Psoas muscle (tissue), 8 donors: ENCODE measurements around the gene ATP5PB. TPM values are rescaled to one million over a fixed set of nuclear protein-coding genes. Genes with fewer than 3 reads are reported as not detected.

ENCODE experiments used
- ATAC-seq, 4 donors: fragments of 200-7000 bp; cut with Tn5 transposase; one replicate each; pipeline ENCODE4 v1.9.1; 2020; ENCODE audit warnings: moderate library complexity in 3 of 4, mild to moderate bottlenecking in 2 of 4
- DNase-seq, 2 donors: peaks; one replicate each; pipeline ENCODE4 v3.0.0-alpha.2; 2020
- H3K27ac ChIP-seq: fragments of 200-600 bp; one replicate; pipeline ENCODE4 v1.8.0; 2022
- H3K27me3 ChIP-seq, 3 donors: fragments of 200-600 bp in 1 of 3; one replicate each; pipeline versions ENCODE4 v1.6.1 to v1.8.0; 2013 to 2022; ENCODE audit warnings: low read length in 2 of 3, mild to moderate bottlenecking in 2 of 3, moderate library complexity in 1 of 3; ENCODE audit not compliant: insufficient read depth in 3 of 3
- H3K36me3 ChIP-seq, 2 donors: fragments of 200-600 bp in 1 of 2; one replicate each; pipeline versions ENCODE4 v1.6.1 to v1.8.0; 2013 to 2022; ENCODE audit warnings: low read depth in 1 of 2, mild to moderate bottlenecking in 1 of 2, moderate library complexity in 1 of 2; ENCODE audit not compliant: insufficient read depth in 1 of 2
- H3K4me1 ChIP-seq: fragments of 200-600 bp; one replicate; pipeline ENCODE4 v1.8.0; 2022
- H3K4me3 ChIP-seq: fragments of 200-600 bp; one replicate; pipeline ENCODE4 v1.8.0; 2022; ENCODE audit warnings: mild to moderate bottlenecking
- H3K9me3 ChIP-seq: fragments of 200-600 bp; one replicate; pipeline ENCODE4 v1.8.0; 2022
- WGBS, 3 donors: extraction: QIAGEN DNeasy Blood & Tissue Kit; methylation state at CpG; one replicate each; pipeline versions ENCODE4 v1.1.6 to v1.1.7; 2013; 5-methylcytosine and 5-hydroxymethylcytosine counted together
- intact Hi-C, 2 donors: fragments of 100-400 bp; cut with DNase I; formaldehyde crosslinking; loops; one replicate each; pipeline versions ENCODE4 v1.11.0 to v1.14.2; 2022
- polyA plus RNA-seq, 3 donors: library from polyadenylated mRNA; stranded (reverse); fragments of 200-250 nt; gene quantifications; one replicate each; pipeline ENCODE4 v1.2.3, GENCODE V29; 2013
- total RNA-seq, 4 donors: library from RNA; stranded (reverse); fragmentation: NEBNext Ultra II Directional in 2 of 4; extraction: Animal tissue kit (Norgen Biotek cat#: 25700) in 2 of 4; gene quantifications; one replicate each; pipeline versions ENCODE4 v1.2.1 to v1.2.4, GENCODE V29; 2021 to 2023
- TF ChIP-seq, protein P1 (sequence below): fragments of 200-600 bp; IDR thresholded peaks from one replicate; pipeline ENCODE4 v1.8.0; 2022; ENCODE audit warnings: antibody characterized with exemption
- donor health status: healthy with polysubstance abuse.
- donor health status: DM: no; HTN: no; CAD: no; lungs with moderate emphysema.
- donor health status: Bipolar disorder and iron deficiency.
- donor health status: healthy.
- donor health status: DM: yes; HTN: yes; CAD: no.
- donor health status: DM: no; HTN: no; CAD: no.
- donor health status: DM: no; HTN: no; CAD: no.
- donor health status: DM: yes; HTN: yes; CAD: no.

Gene ATP5PB
- total and polyA plus RNA-seq, 7 donors = 272 to 649 (median 428) TPM

DNA sequence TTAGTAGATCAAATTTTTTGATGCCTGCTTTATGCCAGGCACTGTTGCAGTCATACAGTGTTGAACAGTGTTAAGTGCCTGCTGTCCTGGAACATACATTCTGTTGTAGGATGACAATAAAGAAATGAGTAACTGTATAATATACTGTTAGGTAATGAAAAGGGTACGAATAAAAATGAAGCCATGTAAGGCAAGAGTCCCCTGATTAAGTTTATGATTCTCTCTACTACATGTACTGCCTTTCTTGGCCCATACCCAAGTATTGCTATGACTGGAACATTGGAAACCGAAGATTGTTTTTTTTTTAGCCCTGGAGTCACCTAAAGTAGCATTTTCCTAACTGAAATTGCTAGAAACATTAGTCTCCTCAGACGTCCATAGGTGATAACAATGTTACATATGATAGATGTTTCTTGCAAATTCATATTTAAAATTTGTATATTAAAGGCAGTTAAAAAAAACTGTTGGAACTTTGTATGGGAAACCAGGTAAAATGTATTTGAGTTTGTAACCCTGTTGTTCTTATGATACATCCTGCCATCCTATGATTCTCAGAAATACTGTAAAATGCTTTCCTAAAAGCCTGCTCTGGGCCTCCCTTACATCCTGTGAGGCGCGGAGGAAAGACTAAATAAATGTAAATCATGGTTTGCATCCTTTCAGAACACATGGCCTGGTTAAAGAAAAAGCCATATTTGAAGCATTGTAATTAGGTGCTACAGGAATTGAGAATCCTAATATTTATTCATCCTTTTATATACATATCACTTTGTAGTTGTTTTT lies 5.8 kb downstream of the ATP5PB start:
- Histone ChIP-seq H3K27ac (no peak overlapping the region), H3K4me1 (peaks cover 47% of the 10 kb centered on the region), H3K27me3 (no peaks in the 10 kb centered on the region)

DNA sequence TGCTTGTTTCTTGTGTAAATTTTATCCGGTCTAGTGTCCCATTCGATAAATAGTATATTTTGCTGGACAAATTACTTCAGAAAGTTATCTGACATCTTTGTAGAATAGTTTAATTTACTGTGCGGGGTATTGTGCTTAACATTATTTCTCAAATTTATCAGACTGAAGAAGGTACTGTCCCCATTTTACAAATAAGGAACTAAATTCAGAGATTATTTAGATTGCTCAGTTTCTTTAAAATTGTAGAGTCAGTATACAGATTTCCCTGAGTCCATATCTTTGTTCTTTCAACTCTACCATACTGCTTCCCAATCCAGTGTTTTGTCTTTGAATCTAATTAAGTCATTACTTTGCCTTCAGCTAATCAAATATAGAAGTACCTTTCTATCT lies 6.4 kb downstream of the ATP5PB start:
- intact Hi-C loops = no loop called here
- peaks cover 11 to 75% of the 10 kb centered on the region in 2 donors for H3K36me3 ChIP-seq
- H3K4me3 ChIP-seq = no peak overlapping the region
- no peak overlapping the region for H3K27ac ChIP-seq
- H3K27me3 ChIP-seq = no peaks in the 10 kb centered on the region
- peaks cover 41% of the 10 kb centered on the region for H3K4me1 ChIP-seq
- WGBS, 3 donors = 93 to 94% (median 94%) methylated on average over 3 of the region's 3 CpGs
- no peaks in the 10 kb centered on the region for H3K9me3 ChIP-seq
- DNase-seq (no peak), ATAC-seq (no peak)
- TF ChIP-seq, protein P1, sequence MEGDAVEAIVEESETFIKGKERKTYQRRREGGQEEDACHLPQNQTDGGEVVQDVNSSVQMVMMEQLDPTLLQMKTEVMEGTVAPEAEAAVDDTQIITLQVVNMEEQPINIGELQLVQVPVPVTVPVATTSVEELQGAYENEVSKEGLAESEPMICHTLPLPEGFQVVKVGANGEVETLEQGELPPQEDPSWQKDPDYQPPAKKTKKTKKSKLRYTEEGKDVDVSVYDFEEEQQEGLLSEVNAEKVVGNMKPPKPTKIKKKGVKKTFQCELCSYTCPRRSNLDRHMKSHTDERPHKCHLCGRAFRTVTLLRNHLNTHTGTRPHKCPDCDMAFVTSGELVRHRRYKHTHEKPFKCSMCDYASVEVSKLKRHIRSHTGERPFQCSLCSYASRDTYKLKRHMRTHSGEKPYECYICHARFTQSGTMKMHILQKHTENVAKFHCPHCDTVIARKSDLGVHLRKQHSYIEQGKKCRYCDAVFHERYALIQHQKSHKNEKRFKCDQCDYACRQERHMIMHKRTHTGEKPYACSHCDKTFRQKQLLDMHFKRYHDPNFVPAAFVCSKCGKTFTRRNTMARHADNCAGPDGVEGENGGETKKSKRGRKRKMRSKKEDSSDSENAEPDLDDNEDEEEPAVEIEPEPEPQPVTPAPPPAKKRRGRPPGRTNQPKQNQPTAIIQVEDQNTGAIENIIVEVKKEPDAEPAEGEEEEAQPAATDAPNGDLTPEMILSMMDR = no peak

More for the DNA sequence above, 5.8 kb downstream of the ATP5PB start:
- TF ChIP-seq, protein P1 = no peak
- DNase-seq (no peak), ATAC-seq (peak in 1 of 4 donors; percentile 40)
- Histone ChIP-seq H3K9me3 (no peaks in the 10 kb centered on the region), H3K36me3 (peaks cover 11 to 73% of the 10 kb centered on the region in 2 donors), H3K4me3 (peak overlapping the region; percentile 0)
- WGBS, 3 donors = 55 to 69% (median 62%) methylated on average over 5 of the region's 5 CpGs
- intact Hi-C loops = no loop called here

DNA sequence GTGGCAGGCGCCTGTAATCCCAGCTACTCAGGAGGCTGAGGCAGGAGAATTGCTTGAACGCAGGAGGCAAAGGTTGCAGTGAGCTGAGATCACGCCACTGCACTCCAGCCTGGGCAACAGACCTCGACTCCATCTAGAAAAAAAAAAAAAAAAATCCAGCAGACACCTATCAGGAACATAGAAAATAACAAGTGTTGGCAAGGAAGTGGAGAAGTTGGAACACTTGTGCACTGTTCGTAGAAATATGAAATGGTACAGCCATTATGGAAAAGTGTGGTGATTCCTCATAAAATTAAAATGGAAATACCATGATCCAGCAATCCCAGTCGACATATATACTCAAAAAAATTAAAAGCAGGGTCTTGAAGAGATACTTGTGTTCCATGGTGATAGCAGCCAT lies 12.5 kb downstream of the ATP5PB start:
- no peak for DNase-seq
- Histone ChIP-seq H3K27me3 (no peaks in the 10 kb centered on the region), H3K9me3 (no peaks in the 10 kb centered on the region), H3K4me1 (no peaks in the 10 kb centered on the region), H3K27ac (no peak overlapping the region), H3K4me3 (no peak overlapping the region), H3K36me3 (peaks cover 10 to 79% of the 10 kb centered on the region in 2 donors)
- no peak for ATAC-seq
- intact Hi-C loops = no loop called here
- whole genome bisulfite sequencing, 3 donors = 91 to 96% (median 95%) methylated on average over 6 of the region's 6 CpGs
- TF ChIP-seq, protein P1 = no peak

DNA sequence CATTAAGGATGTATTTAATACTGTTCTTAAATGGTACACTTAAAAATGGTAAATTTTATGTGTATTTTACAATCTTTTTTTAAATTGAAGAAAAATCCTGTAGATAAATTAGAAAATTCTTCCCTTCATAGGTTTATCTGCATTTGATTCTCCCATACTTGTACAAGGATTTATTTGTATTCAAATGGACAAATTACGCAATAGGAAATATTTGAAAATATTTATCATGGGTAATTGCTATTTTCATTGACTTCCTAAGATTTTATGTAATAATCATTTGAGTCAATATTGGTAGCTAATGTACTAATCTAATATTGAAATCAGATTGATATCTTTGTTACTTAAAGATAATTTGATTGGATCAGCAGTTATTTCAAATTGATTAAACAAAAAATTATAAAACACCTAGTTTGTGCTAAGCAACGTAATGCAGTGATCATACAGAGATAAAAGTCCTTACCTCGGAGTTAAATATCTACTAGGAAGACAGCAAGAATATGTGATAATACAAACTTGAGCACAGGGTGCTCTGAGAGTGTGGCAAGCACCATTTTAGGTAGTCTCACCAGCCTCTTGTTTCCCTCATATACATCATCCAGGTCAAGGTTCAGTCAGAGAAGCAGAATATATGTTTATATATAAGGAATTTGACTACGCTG lies 13.2 kb downstream of the ATP5PB start:
- H3K27me3 ChIP-seq = no peaks in the 10 kb centered on the region
- no peaks in the 10 kb centered on the region for H3K9me3 ChIP-seq
- intact Hi-C loops = no loop called here
- peak overlapping the region; percentile 10 for H3K27ac ChIP-seq
- 90 to 94% (median 90%) methylated on average over 4 of the region's 4 CpGs for WGBS, 3 donors
- H3K4me1 ChIP-seq = no peaks in the 10 kb centered on the region
- H3K4me3 ChIP-seq = no peak overlapping the region
- H3K36me3 ChIP-seq = peaks cover 12 to 79% of the 10 kb centered on the region in 2 donors
- ATAC-seq = peak in 1 of 4 donors; percentile 11
- TF ChIP-seq, protein P1 = no peak
- DNase-seq = no peak
